Activated CD4-positive, alpha-beta T cell treated with anti-CD3 and anti-CD28 coated beads for 24 hours (primary cell): ENCODE measurements around the gene PI4KA.
A peak's percentile ranks its signal among the peaks of the same experiment; 100 is the strongest.
"Not testable (repeated sequence)": the region's sequence is repeated elsewhere in the genome, so short reads cannot be mapped to it uniquely, and the experiment has no call there.

Experiments used
- DNase-seq, 2 donors: peaks; one replicate each; pipeline ENCODE4 v3.0.0-alpha.2; 2020; ENCODE audit warnings: low read depth in 2 of 2

Gene PI4KA

DNA sequence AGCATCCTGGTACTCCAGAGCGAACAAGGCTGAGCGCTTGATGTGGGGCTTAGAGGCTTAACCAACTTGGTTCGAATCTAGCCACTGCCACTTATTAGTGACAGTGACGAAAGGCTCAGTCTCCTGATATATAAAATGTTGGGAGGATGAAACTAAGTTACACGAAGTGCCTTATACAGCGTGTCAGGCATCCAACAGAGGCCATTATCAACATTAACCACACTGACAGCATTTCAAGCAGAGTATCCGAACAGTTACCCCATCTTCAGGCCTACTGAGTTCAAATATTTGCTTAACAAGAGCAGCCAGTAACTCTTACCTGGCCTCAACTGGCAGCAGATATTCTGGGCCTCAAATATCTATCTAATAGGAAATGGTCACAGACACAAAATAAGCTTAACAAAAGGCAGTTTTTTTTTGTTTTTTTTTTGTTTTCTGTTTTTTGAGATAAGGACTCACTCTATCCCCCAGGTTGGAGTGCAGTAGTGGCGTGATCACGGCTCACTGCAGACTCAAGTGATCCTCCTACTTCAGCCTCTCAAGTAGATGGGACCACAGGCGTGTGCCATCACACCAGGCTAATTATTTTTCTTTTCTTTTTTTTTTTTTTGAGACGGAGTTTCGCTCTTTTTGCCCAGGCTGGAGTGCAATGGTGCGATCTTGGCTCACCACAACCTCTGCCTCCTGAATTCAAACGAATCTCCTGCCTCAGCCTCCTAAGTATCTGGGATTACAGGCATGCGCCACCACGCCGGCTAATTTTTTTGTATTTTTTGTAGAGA lies 81.8 kb downstream of the PI4KA start:
- no peak for DNase-seq

DNA sequence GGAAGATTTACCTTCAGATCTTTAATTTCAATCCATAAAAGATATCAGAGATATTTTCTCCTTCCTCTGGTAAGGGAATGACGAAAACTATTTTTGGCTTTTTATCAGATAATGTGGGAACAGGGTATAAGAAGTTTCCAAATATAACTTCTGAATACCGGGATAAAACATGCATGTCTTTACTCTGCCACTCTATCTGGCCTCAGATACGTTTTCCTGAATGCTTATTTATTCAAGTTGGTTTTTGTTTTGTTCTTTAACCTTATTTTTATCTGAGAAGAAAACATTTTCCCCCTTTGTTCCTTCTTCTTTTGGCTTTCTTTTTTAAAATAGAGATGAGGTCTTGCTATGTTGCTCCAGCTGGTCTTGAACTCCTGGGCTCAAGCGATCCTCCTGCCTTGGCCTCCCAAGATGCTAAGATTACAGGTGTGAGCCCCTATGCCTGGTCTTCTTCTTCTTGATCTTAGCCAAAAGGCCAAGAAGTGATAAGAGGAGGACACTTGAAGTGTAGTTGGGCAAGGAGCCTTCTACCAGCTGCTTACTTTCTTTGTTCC lies 83.2 kb downstream of the PI4KA start:
- no peak for DNase-seq

DNA sequence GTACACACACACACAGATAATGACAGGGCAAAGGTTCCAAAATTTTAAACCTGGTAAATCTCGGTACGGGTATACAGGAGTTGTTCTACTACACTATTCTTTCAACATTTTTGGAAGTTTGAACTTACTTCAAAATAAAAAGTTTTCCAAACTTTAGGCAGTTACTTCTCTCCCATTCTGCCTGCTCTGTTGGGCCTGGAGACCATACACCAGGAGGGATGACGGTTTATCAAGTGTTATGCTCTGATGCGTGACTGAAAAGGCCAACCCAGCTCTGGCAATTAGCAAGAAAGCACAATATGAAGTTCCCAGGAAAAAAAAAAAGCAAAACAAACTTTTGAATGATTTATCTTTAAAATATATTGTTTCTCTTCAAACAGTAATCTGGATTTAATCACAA lies 83.7 kb downstream of the PI4KA start:
- DNase-seq: no peak

- DNase-seq: no peak
These were observed 84.8 kb downstream of the PI4KA start, which contains the start of gene SERPIND1 for GRCh38 chr22:20773793-20774212. Gene SERPIND1, plus strand, starts transcription at chr22:20774113. Its CDS starts 5,200 bp downstream, at chr22:20779313.

DNA sequence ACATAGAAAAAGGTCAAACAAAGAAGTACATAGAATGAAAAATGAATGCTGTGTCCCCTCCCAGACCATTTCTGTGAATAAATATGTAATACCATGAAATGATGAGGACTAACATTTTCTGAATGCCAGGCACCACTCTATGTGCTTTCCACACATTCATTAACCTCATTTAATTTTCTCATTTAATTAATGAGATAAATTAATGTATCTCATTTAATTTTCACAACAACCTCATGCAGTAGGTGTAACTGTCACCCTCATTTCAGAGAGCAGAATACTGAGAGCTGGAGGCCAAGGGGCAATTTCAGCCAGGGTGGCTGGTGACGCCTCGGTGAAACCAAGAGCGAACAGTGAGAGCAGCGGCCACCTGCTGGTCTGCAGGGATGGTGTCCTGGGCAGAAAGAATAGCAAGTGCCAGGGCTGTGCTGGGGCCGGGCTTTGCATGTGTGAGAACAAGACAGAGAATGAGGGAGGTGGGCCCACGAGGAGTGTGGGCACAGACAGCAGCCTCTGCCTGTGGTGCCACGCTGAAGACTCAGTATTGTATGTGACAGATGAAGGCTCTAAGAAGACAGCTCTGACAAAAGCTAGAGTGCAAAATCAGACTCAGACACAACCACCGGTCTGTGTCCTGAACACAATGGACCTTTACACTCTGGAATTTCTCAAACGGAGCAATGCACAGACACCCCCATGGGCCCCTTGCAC lies 86.5 kb downstream of the PI4KA start:
- DNase-seq: no peak

DNA sequence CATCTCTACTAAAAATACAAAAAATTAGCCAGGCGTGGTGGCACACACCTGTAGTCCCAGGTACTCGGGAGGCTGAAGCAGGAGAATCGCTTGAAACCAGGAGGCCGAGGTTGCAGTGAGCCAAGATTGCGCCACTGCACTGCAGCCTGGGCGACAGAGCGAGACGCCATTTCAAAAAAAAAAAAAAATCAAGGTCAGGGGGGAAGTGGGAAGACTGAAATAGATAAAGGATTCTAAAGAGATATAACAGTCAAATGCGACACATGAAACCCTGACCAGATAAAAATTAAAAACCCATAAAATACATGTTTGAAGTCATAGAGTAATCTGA lies 89.2 kb downstream of the PI4KA start:
- DNase-seq: not testable (repeated sequence)

DNA sequence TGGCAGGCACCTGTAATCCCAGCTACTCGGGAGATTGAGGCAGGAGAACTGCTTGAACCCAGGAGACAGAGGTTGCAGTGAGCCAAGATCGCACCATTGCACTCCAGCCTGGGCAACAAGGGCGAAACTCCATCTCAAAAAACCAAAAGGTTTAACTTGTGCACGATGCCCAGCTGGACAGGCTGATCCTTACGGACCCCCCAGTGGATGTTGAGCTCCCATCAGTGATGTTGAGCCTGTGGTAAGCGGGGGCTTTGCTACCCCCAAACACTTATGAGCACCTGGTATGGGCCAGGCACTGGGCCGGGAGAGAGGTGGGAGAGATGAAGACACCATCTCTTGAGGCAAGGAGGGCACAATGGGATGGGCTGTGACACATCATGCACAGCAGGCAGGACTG lies 92.1 kb downstream of the PI4KA start:
- DNase-seq: no peak

DNA sequence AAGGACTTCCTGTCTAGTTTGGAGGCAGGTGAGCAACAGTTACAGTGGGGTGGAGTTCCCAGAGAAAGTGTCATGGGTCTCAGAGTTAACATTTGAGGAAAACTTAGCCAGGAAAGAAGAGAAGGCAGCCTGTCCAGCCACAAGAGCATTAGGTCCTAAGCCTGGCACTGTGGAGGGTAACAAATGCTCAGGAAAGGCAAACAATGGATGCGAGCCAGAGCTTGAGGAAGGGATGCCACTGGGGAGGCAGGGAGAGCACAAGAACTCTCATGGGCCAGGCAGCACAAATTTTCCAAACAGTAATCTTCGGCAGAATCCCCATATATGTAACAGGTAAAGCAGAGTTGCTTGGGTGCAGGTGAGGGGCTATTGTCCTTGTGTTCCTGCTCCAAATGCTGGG lies 92.7 kb downstream of the PI4KA start:
- no peak for DNase-seq

GRCh38 chr22:20764729-20765128 lies 93.9 kb downstream of the PI4KA start:
- DNase-seq: no peak

- no peak for DNase-seq
These were observed 94.2 kb downstream of the PI4KA start for GRCh38 chr22:20764471-20764720.

GRCh38 chr22:20763630-20764470 lies 94.8 kb downstream of the PI4KA start:
- DNase-seq: no peak

- no peak for DNase-seq
These were observed 96.3 kb downstream of the PI4KA start for GRCh38 chr22:20762233-20762796.

DNA sequence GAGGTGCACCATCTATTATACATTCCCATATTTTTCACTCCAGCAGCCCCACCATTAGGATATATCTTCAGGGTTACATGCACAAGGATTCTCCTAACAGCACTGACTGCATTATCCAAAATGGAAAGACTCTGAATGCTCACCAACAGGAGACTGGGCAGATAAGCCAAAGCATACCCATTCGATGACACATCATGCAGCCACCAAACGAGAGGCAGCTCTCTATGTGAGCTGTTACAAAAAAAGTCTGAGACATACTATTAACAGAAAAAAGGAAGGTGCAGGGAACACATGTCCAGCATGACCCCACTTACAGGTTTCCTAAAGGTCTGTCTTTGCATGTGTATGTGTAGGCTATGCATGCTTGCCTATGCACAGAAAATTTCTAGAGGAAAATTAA lies 97.1 kb downstream of the PI4KA start:
- DNase-seq: no peak

DNA sequence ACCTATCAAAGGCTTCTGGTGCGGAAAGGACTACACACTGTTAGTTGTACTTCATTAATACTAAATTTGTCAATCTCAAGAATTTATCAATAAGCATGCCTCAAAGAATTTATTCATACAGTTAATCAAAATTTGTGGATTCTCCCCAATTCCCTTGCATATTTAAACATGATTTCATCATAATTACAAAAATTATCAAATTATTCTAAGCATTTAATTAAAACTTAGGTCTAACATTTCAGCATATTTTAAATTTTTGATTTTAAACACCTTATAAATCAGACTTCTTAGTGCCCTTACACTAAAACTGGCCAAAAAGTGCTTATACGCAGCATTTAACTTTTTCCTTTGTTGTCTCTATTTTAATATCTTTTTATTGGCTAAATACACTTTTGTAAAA lies 98.5 kb downstream of the PI4KA start:
- DNase-seq: no peak

DNA sequence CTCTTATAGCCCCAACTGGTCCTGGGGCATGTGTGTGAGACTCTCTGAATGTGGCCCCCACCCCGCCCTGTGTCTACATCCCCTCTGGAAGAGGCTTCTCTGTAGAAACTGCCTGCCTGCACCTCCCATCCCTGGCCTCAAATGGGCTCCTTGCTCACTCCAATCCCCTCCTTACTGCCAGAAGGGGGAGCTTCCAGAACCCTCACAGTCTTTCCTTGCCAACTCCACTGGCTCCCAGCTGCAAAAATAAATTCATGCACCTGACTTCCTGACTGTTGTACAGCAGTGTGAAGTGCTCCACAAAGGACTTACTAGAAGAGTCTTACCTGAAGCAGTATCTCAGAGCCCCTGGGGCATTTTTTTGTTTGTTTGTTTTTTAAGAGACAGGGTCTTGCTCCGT lies 99.9 kb downstream of the PI4KA start:
- DNase-seq: no peak

GRCh38 chr22:20756846-20757245 lies 101.8 kb downstream of the PI4KA start:
- DNase-seq: no peak

GRCh38 chr22:20752873-20753272 lies 105.7 kb downstream of the PI4KA start:
- DNase-seq: no peak

DNA sequence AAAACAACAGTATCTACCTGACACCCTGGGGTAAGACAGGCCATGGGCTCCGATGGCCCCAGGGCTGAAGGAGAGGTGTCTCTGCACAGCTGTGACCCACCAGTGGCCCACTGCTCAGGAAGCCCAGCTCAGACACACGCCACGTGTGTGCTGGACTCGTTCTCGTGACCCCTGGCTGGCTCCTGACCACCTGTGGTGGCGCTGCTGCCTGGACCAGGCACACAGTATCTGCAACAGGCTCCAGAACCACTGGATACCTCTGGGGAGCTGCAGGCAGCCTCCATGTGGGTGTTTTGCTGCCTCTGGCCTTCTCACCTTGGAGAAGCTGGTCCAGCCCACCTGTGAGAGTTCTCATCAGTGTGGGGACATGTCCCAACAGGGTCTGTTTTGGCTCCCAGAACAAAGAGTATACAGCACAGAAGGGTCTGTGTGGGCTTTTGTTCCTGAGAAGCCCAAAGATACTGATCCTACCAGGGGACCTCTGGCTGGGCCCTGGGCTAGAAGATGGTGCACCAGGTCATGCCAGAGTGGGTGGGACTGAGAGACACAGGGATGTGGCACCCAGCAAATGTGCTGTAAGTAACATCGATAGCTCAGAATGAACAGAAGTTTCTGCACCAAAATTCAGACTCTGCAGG lies 106.4 kb downstream of the PI4KA start:
- DNase-seq: no peak

DNA sequence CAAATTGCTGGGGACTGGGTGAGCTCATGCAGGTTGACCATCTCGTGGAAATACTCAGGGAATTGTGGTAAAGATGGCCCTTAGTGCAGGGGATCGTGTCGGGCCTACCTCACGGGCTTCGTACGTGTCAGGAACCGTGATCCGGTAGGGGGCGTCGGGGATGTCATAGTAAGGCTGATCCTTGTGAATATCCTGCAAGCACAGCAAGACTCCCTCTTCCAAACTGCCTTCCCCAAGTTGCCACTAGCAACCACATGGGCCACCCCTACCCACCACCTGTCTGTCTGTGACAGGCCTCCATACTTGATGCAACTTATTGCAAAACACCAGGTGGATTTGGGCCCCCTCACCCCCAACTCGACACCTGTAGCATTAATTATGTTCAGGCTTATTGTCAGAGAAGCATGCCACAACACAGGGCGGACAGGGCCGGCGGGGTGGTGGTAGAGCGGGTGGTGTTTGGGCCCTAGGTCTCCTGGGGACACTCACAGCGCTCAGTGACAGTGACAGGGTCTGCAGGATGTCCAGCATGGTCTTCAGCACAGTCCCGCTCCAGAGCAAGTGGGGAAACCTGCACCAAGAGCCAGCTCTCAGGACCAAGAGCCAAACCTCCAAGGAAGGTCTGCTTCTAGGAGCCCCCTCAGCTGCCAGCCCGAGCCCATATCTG lies 107.3 kb downstream of the PI4KA start:
- DNase-seq: no peak

DNA sequence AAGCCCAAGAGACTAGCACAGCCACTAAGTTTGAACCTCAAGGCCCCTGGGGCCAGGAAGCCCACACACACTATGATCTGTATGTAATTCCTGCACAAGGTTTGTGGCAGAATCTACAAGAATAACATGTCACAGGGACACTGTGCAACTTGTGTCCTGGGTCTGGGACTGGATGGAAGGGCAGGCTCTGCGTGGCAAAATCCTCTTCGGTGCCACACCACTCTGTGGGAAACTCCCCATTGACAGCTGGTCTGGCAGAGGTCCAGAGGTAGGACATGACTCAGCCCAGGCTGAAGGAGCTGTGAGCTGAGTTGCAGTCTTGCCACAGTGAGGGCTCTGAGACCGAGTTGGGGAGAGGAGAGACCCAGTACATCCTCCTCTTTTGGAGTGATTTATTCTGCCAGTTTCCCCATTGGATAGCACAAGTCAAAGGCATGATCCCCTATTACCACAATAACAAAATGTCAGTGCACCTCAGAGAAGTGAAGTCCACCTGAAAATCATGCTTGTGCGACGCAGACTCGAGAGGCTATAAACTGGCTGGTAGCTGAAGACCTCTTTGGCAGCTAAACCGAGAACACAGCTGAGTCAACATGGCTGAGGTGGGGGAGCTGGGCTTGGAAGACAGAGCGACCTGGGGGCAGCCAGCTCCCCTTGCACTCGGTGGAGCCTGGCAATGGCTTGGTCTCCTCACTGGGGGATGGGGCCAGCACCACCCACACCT lies 108.0 kb downstream of the PI4KA start:
- peak; percentile 6 to 14 for DNase-seq
